ENCODE measurements around the gene SLC35F4. TPM values are rescaled to one million over a fixed set of nuclear protein-coding genes. Genes with fewer than 3 reads are reported as not detected.

Gene SLC35F4
- total RNA-seq, 1 experiment from 2014 or later: not detected

- BruUV-seq (replicated peaks): no TSS peak
- no peaks in the 10 kb centered on the region for H3K36me3 ChIP-seq (ENCODE audit: control insufficient read depth in 1 of 2, insufficient read depth in 2 of 2, low read length in 2 of 2)
- DNase-seq (ENCODE audit: low read depth, low spot score) (no peak), ATAC-seq (no peak)
- no peak for TF ChIP-seq YY1 (IDR thresholded peaks at IDR 0.05; ENCODE audit: extremely low read depth, insufficient replicate concordance, low read depth, low read length)
- no peak for TF ChIP-seq ATF3 (IDR thresholded peaks at IDR 0.05)
- TF ChIP-seq CEBPB (IDR thresholded peaks at IDR 0.05; ENCODE audit: low read depth): no peak
- no peak for TF ChIP-seq POLR2A (IDR thresholded peaks at IDR 0.05; ENCODE audit: borderline replicate concordance, extremely low read depth, insufficient read depth, insufficient read length)
- TF ChIP-seq SIN3A (IDR thresholded peaks at IDR 0.05; ENCODE audit: low read depth): no peak
- no peak for TF ChIP-seq CTCF (IDR thresholded peaks at IDR 0.05 in 2 of 3, conservative IDR thresholded peaks at IDR 0.05 in 1 of 3; ENCODE audit: borderline replicate concordance in 1 of 3, insufficient read depth in 1 of 3, low read depth in 2 of 3, low read length in 2 of 3)
- TF ChIP-seq SRF (IDR thresholded peaks at IDR 0.05; ENCODE audit: low read depth): no peak
- no peak for TF ChIP-seq ZNF274 (IDR thresholded peaks at IDR 0.05; ENCODE audit: low read depth, low read length)
- TF ChIP-seq EZH2phosphoT487 (IDR thresholded peaks at IDR 0.05; ENCODE audit: borderline replicate concordance): no peak
- no peak for TF ChIP-seq ELF1 (IDR thresholded peaks at IDR 0.05; ENCODE audit: borderline replicate concordance, low read depth)
- TF ChIP-seq EGR1 (IDR thresholded peaks at IDR 0.05; ENCODE audit: low read depth): no peak
- no peak for TF ChIP-seq RAD21 (IDR thresholded peaks at IDR 0.05; ENCODE audit: low read depth)
- no peak for TF ChIP-seq JUND (IDR thresholded peaks at IDR 0.05)
- no peak for TF ChIP-seq ZFX (IDR thresholded peaks at IDR 0.05)
- TF ChIP-seq ZBTB33 (IDR thresholded peaks at IDR 0.05; ENCODE audit: extremely low read depth, insufficient replicate concordance, low read length): no peak
- no peaks in the 10 kb centered on the region for H3K79me2 ChIP-seq (ENCODE audit: insufficient read depth, low read length)
- no peaks in the 10 kb centered on the region for H3K4me1 ChIP-seq (ENCODE audit: control insufficient read depth in 1 of 2, insufficient read depth in 2 of 2, low read length in 2 of 2)
- no peaks in the 10 kb centered on the region for H3K9me2 ChIP-seq (ENCODE audit: insufficient read depth)
- H3K4me2 ChIP-seq (ENCODE audit: low read length): no peak overlapping the region
- ChIA-PET POLR2A (no interaction called here), CTCF (no interaction called here), RAD21 (ENCODE audit: low non-redundant PET in 1 of 2, low total read pairs in 2 of 2, uncharacterized antibody in 2 of 2, unreplicated experiment in 2 of 2) (no interaction called here)
- H3K27me3 ChIP-seq (ENCODE audit: insufficient read depth, low read length): peaks cover 39% of the 10 kb centered on the region
- no peak overlapping the region for H3K4me3 ChIP-seq (replicated peaks in 1 of 2; ENCODE audit: low read depth in 1 of 2, low read length in 2 of 2)
- H3K27ac ChIP-seq (ENCODE audit: low read depth, low read length): no peak overlapping the region
- H3K9me3 ChIP-seq (ENCODE audit: control insufficient read depth in 1 of 2, insufficient read depth in 1 of 2, low read depth in 1 of 2, low read length in 2 of 2): no peaks in the 10 kb centered on the region
- no peak overlapping the region for H3K9ac ChIP-seq (ENCODE audit: low read length)
- H4K20me1 ChIP-seq (ENCODE audit: insufficient read depth): no peaks in the 10 kb centered on the region
- intact Hi-C loops (cut with micrococcal nuclease): no loop called here
- no peak overlapping the region for H2AFZ ChIP-seq (ENCODE audit: low read depth, low read length, poor library complexity, severe bottlenecking)
Observed at GRCh38 chr14:57637901-57638300, 228.0 kb downstream of the SLC35F4 start.
